Neural crest cell (in vitro differentiated cells): ENCODE data around the gene GLB1L. TPM values are rescaled to one million over a fixed set of nuclear protein-coding genes. Genes with fewer than 3 reads are reported as not detected.
"Not testable (repeated sequence)": the region's sequence is repeated elsewhere in the genome, so short reads cannot be mapped to it uniquely, and the experiment has no call there.

Experiments
- DNase-seq: peaks from one replicate; pipeline ENCODE4 v3.0.0; 2021; ENCODE audit warnings: low read depth, mixed read lengths, low spot score
- H3K27ac Mint-ChIP-seq: one replicate; pipeline ENCODE4 v1.8.0; 2021; ENCODE audit warnings: mild to moderate bottlenecking, mixed read lengths; ENCODE audit not compliant: unreplicated experiment
- H3K27me3 Mint-ChIP-seq: 2 replicates; pipeline ENCODE4 v1.8.0; 2021; ENCODE audit warnings: low read depth, mild to moderate bottlenecking, mixed read lengths
- H3K36me3 Mint-ChIP-seq: 2 replicates; pipeline ENCODE4 v1.8.0; 2021; ENCODE audit warnings: low read depth, mild to moderate bottlenecking, mixed read lengths
- H3K4me1 Mint-ChIP-seq: 2 replicates; pipeline ENCODE4 v1.8.0; 2021; ENCODE audit warnings: mixed read lengths
- H3K4me3 Mint-ChIP-seq: one replicate; pipeline ENCODE4 v1.8.0; 2021; ENCODE audit warnings: mild to moderate bottlenecking, mixed read lengths
- H3K9me3 Mint-ChIP-seq: 2 replicates; pipeline ENCODE4 v1.8.0; 2021; ENCODE audit warnings: mixed read lengths
- CTCF ChIP-seq: fragments of 200-600 bp; sonication (generic); conservative IDR thresholded peaks from 2 replicates; pipeline ENCODE4 v1.5.0; 2021; ENCODE audit warnings: antibody characterized with exemption, mild to moderate bottlenecking
- total RNA-seq: library from RNA; stranded (reverse); gene quantifications from 2 replicates; pipeline ENCODE4 v1.2.1, GENCODE V29; 2021

GLB1L gene
- total RNA-seq, 1 donor from 2014 or later, result 11.2 TPM

- H3K4me1 Mint-ChIP-seq, result no peaks in the 10 kb centered on the region
- no peak for DNase-seq
- no peaks in the 10 kb centered on the region for H3K9me3 Mint-ChIP-seq
- H3K27me3 Mint-ChIP-seq, result peaks cover 68% of the 10 kb centered on the region
- H3K36me3 Mint-ChIP-seq, result no peaks in the 10 kb centered on the region
- no peak overlapping the region for H3K27ac Mint-ChIP-seq
- no peak overlapping the region for H3K4me3 Mint-ChIP-seq
- TF ChIP-seq CTCF, result no peak
Measured at GRCh38 chr2:219266886-219267285, 21.6 kb upstream of the GLB1L start.

GRCh38 chr2:219266232-219266631, 21.0 kb upstream of the GLB1L start:
- Mint-ChIP-seq H3K4me1 (no peaks in the 10 kb centered on the region), H3K36me3 (no peaks in the 10 kb centered on the region), H3K27ac (no peak overlapping the region), H3K9me3 (no peaks in the 10 kb centered on the region), H3K27me3 (peaks cover 70% of the 10 kb centered on the region), H3K4me3 (no peak overlapping the region)
- no peak for TF ChIP-seq CTCF
- DNase-seq, result no peak

- H3K4me1 Mint-ChIP-seq, result no peaks in the 10 kb centered on the region
Measured at GRCh38 chr2:219261024-219261855, 16.0 kb upstream of the GLB1L start.

GRCh38 chr2:219258942-219259341, 13.7 kb upstream of the GLB1L start:
- H3K4me1 Mint-ChIP-seq, H3K27ac Mint-ChIP-seq, H3K36me3 Mint-ChIP-seq, H3K4me3 Mint-ChIP-seq, DNase-seq, H3K9me3 Mint-ChIP-seq: not testable (repeated sequence)
- peaks cover 92% of the 10 kb centered on the region for H3K27me3 Mint-ChIP-seq

More at GRCh38 chr2:219261024-219261855, 16.0 kb upstream of the GLB1L start:
- Mint-ChIP-seq H3K27ac (no peak overlapping the region), H3K4me3 (no peak overlapping the region), H3K27me3 (peaks cover 81% of the 10 kb centered on the region), H3K9me3 (no peaks in the 10 kb centered on the region), H3K36me3 (no peaks in the 10 kb centered on the region)
- TF ChIP-seq CTCF, result no peak
- no peak for DNase-seq

- no peaks in the 10 kb centered on the region for H3K4me1 Mint-ChIP-seq
- no peaks in the 10 kb centered on the region for H3K36me3 Mint-ChIP-seq
- no peaks in the 10 kb centered on the region for H3K9me3 Mint-ChIP-seq
- TF ChIP-seq CTCF, result no peak
- H3K27me3 Mint-ChIP-seq, result peaks cover 95% of the 10 kb centered on the region
- no peak for DNase-seq
- peak overlapping the region; percentile 35 for H3K4me3 Mint-ChIP-seq
- no peak overlapping the region for H3K27ac Mint-ChIP-seq
Measured at GRCh38 chr2:219254590-219255201, 9.5 kb upstream of the GLB1L start.
